Lower leg skin (tissue), 4 donors: ENCODE results near the gene ADAM8. TPM values are rescaled to one million over a fixed set of nuclear protein-coding genes. Genes with fewer than 3 reads are reported as not detected.

Source experiments
- DNase-seq, 2 donors: peaks; one replicate each; pipeline ENCODE4 v3.0.0-alpha.2; 2019; ENCODE audit warnings: low spot score in 2 of 2
- H3K4me3 ChIP-seq: fragments of 200-600 bp; sonication (generic); 2 replicates; pipeline ENCODE4 v1.5.1; 2017; ENCODE audit warnings: mild to moderate bottlenecking, low read depth; ENCODE audit not compliant: poor library complexity, severe bottlenecking
- CTCF ChIP-seq, 3 donors: fragments of 450-650 bp; IDR thresholded peaks; one replicate each; pipeline ENCODE4 v1.5.1; 2016; ENCODE audit warnings: antibody characterized with exemption in 3 of 3, mild to moderate bottlenecking in 3 of 3, moderate library complexity in 2 of 3
- POLR2A ChIP-seq, 2 donors: fragments of 450-650 bp; IDR thresholded peaks; one replicate each; pipeline ENCODE4 v1.6.1; 2016 to 2017; ENCODE audit warnings: antibody characterized with exemption in 2 of 2, mild to moderate bottlenecking in 1 of 2, moderate library complexity in 1 of 2
- WGBS, 2 donors: methylation state at CpG; one replicate each; pipeline ENCODE4 v1.1.5; 2018; 5-methylcytosine and 5-hydroxymethylcytosine counted together
- intact Hi-C: fragments of 100-400 bp; cut with DNase I; formaldehyde crosslinking; loops from one replicate; pipeline ENCODE4 v1.15.0; 2023; ENCODE audit warnings: low total_unique reads
- total RNA-seq, 4 donors: library from RNA; depleted of rRNA; stranded (reverse); fragments of >200 nt; gene quantifications; one replicate each; pipeline ENCODE4 v1.1.0, GENCODE V29; 2016

ADAM8 gene
- total RNA-seq, 4 donors from 2014 or later = 3.3 to 5.9 (median 4.6) TPM

DNA sequence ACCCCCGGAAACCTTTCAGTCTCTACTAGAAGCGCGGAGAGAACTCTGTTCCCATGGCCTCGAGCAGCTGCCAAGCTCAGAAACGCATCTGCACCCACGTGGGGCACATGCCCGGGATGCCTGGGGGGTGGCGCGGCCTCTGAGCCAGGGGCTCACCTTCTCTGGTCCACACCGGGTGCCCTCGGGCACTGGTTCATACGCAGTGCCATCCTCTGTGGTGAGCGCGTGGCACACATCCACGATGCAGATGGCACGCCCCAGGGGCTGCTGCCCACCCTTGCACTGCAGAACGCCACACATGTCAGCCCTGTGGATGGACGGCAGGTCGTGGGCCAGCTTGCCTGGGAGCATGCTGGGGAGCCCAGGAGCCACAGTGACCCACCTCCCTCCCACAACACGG lies 6.5 kb downstream of the ADAM8 start:
- H3K4me3 ChIP-seq = no peak overlapping the region
- intact Hi-C loops = no loop called here
- TF ChIP-seq POLR2A (IDR thresholded peaks at IDR 0.05) = no peak
- TF ChIP-seq CTCF (IDR thresholded peaks at IDR 0.05) = no peak
- DNase-seq = no peak
- WGBS, 2 donors = 81 to 88% methylated on average over 9 to 19 of the region's 20 CpGs

GRCh38 chr10:133269367-133269766 lies 7.3 kb downstream of the ADAM8 start:
- intact Hi-C loops = no loop called here
- TF ChIP-seq POLR2A (IDR thresholded peaks at IDR 0.05) (no peak), CTCF (IDR thresholded peaks at IDR 0.05) (no peak)
- WGBS, 2 donors = 76 to 88% methylated on average over 5 to 16 of the region's 26 CpGs
- DNase-seq = no peak
- H3K4me3 ChIP-seq = no peak overlapping the region

DNA sequence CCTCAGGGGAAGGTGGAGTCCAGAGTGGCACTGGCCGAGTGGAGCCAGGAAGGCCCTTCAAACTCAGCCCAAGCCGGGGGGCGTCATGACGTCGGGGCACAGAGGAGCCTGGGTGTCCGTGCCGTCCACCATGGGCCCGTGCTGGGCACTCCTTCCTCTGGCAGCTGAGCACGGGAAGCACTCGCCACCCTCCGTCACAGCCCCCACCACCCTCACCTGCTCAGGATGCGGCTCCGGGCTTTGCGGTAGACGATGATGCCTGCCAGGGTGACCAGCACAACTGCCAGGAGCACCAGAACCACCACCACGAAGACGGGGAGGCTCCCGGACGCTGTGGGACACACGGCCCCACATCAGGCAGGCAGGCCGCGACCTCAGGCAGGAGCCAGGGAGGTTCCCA lies 8.1 kb downstream of the ADAM8 start:
- intact Hi-C loops = no loop called here
- no peak for TF ChIP-seq CTCF (IDR thresholded peaks at IDR 0.05)
- TF ChIP-seq POLR2A (IDR thresholded peaks at IDR 0.05) = no peak
- DNase-seq = no peak
- 84 to 93% methylated on average over 11 of the region's 22 CpGs for WGBS, 2 donors
- H3K4me3 ChIP-seq = no peak overlapping the region

- no peak overlapping the region for H3K4me3 ChIP-seq
- 68 to 91% methylated on average over 3 to 22 of the region's 22 CpGs for WGBS, 2 donors
- TF ChIP-seq CTCF (IDR thresholded peaks at IDR 0.05) (no peak), POLR2A (IDR thresholded peaks at IDR 0.05) (no peak)
Measured at GRCh38 chr10:133267829-133268228, 8.8 kb downstream of the ADAM8 start.

DNA sequence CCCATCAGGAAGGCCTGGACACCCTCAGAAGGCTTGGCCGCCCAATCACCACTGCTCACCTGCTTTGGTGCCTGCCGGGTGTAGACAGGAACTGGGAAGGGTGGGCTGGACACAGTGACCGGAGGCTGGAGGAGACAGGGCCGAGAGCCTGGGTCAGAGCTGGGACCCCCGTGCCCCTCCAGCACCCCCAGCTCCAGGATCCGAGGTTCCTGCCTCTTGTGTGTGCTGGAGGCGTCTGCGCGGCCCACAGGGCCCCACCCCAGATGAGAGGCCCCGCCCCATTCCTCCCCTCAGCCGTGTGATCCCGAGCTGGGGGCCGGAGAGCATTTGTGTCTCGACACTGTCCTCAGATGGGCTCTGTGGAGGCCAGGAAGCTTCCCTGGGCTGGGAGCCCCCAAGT lies 9.4 kb downstream of the ADAM8 start:
- intact Hi-C loops = no loop called here

More at GRCh38 chr10:133267829-133268228, 8.8 kb downstream of the ADAM8 start:
- intact Hi-C loops = no loop called here
- no peak for DNase-seq

More for the DNA sequence above, 9.4 kb downstream of the ADAM8 start:
- TF ChIP-seq CTCF (IDR thresholded peaks at IDR 0.05) (no peak), POLR2A (IDR thresholded peaks at IDR 0.05) (no peak)
- 73 to 74% methylated on average over 13 to 14 of the region's 14 CpGs for WGBS, 2 donors
- no peak overlapping the region for H3K4me3 ChIP-seq
- no peak for DNase-seq
